ENCODE data around the gene SH2D1A. TPM values are rescaled to one million over a fixed set of nuclear protein-coding genes. Genes with fewer than 3 reads are reported as not detected.
A peak's percentile ranks its signal among the peaks of the same experiment; 100 is the strongest.

Gene SH2D1A
- total and polyA plus RNA-seq, 8 donors, result 0.43 to 1.1 (median 0.64) TPM

- H3K27me3 ChIP-seq, result no peaks in the 10 kb centered on the region
- ATAC-seq, result no peak
Measured at GRCh38 chrX:124344246-124344645, 2.1 kb upstream of the SH2D1A start.

GRCh38 chrX:124346877-124347241, 496 bp downstream of the SH2D1A start:
- Histone ChIP-seq H3K4me3 (peak overlapping the region in 1 of 2 donors; percentile 2), H3K9me3 (no peaks in the 10 kb centered on the region), H3K4me1 (no peaks in the 10 kb centered on the region), H3K36me3 (no peaks in the 10 kb centered on the region), H3K27me3 (no peaks in the 10 kb centered on the region), H3K27ac (no peak overlapping the region)
- intact Hi-C loops (cut with DNase I), result no loop called here
- TF ChIP-seq CTCF (IDR thresholded peaks at IDR 0.05), result no peak
- no peak for ATAC-seq
- DNase-seq, result no peak

More at GRCh38 chrX:124344246-124344645, 2.1 kb upstream of the SH2D1A start:
- intact Hi-C loops (cut with DNase I), result no loop called here
- H3K27ac ChIP-seq, result no peak overlapping the region
- TF ChIP-seq CTCF (IDR thresholded peaks at IDR 0.05), result no peak
- no peaks in the 10 kb centered on the region for H3K36me3 ChIP-seq
- no peak for DNase-seq
- H3K4me1 ChIP-seq, result no peaks in the 10 kb centered on the region
- H3K4me3 ChIP-seq, result no peak overlapping the region
- no peaks in the 10 kb centered on the region for H3K9me3 ChIP-seq

GRCh38 chrX:124347242-124347641, 879 bp downstream of the SH2D1A start:
- H3K27ac ChIP-seq, result no peak overlapping the region
- no peaks in the 10 kb centered on the region for H3K36me3 ChIP-seq
- TF ChIP-seq CTCF (IDR thresholded peaks at IDR 0.05), result no peak
- intact Hi-C loops (cut with DNase I), result no loop called here
- H3K27me3 ChIP-seq, result no peaks in the 10 kb centered on the region
- H3K4me1 ChIP-seq, result no peaks in the 10 kb centered on the region
- ATAC-seq (no peak), DNase-seq (no peak)
- no peaks in the 10 kb centered on the region for H3K9me3 ChIP-seq
- no peak overlapping the region for H3K4me3 ChIP-seq

- H3K9me3 ChIP-seq, result no peaks in the 10 kb centered on the region
- ATAC-seq (no peak), DNase-seq (no peak)
- intact Hi-C loops (cut with DNase I), result no loop called here
- H3K27ac ChIP-seq, result no peak overlapping the region
- H3K4me1 ChIP-seq, result no peaks in the 10 kb centered on the region
- no peak overlapping the region for H3K4me3 ChIP-seq
- H3K27me3 ChIP-seq, result no peaks in the 10 kb centered on the region
- no peak for TF ChIP-seq CTCF (IDR thresholded peaks at IDR 0.05)
- no peaks in the 10 kb centered on the region for H3K36me3 ChIP-seq
Measured at GRCh38 chrX:124348182-124348581, 1.8 kb downstream of the SH2D1A start.

- no peak for TF ChIP-seq CTCF (IDR thresholded peaks at IDR 0.05)
- H3K36me3 ChIP-seq, result no peaks in the 10 kb centered on the region
- H3K27ac ChIP-seq, result no peak overlapping the region
- no peaks in the 10 kb centered on the region for H3K27me3 ChIP-seq
- no peak for DNase-seq
- H3K4me1 ChIP-seq, result no peaks in the 10 kb centered on the region
- no peak for ATAC-seq
- no peaks in the 10 kb centered on the region for H3K9me3 ChIP-seq
- H3K4me3 ChIP-seq, result no peak overlapping the region
- intact Hi-C loops (cut with DNase I), result no loop called here
Measured at GRCh38 chrX:124348885-124349453, 2.6 kb downstream of the SH2D1A start.

Data from left lung (tissue), 10 donors.